CD4-positive, alpha-beta T cell treated with Interleukin-15 for 1 hour (primary cell): ENCODE data around the gene HIRA.

Experiments
- DNase-seq: peaks from one replicate; pipeline ENCODE4 v3.0.0-alpha.2; 2020

The HIRA gene, protein sequence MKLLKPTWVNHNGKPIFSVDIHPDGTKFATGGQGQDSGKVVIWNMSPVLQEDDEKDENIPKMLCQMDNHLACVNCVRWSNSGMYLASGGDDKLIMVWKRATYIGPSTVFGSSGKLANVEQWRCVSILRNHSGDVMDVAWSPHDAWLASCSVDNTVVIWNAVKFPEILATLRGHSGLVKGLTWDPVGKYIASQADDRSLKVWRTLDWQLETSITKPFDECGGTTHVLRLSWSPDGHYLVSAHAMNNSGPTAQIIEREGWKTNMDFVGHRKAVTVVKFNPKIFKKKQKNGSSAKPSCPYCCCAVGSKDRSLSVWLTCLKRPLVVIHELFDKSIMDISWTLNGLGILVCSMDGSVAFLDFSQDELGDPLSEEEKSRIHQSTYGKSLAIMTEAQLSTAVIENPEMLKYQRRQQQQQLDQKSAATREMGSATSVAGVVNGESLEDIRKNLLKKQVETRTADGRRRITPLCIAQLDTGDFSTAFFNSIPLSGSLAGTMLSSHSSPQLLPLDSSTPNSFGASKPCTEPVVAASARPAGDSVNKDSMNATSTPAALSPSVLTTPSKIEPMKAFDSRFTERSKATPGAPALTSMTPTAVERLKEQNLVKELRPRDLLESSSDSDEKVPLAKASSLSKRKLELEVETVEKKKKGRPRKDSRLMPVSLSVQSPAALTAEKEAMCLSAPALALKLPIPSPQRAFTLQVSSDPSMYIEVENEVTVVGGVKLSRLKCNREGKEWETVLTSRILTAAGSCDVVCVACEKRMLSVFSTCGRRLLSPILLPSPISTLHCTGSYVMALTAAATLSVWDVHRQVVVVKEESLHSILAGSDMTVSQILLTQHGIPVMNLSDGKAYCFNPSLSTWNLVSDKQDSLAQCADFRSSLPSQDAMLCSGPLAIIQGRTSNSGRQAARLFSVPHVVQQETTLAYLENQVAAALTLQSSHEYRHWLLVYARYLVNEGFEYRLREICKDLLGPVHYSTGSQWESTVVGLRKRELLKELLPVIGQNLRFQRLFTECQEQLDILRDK

DNA sequence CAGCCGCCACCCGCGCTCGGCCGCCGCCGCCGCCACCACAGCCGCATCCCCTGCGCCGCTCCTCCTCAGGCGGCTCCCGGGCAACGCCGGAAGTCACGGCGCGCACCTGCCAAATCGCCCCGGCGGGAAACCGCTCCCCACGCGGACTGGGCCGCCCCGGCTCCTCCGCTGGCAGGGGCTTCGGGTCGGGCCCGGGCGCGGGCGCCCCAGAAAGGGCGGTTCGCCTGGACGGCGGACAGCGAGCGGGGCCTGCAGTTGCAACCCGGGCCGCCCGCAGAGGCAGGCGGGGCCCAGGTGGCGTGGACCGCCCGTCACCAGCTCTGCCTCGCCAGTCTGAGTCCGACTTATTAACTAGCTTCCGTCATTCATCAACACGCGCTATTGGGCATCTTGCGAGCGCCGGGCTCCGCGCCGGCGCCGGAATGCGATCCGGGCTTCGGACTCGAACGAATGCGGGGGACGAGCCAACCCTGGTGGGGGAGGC lies at the start of gene HIRA:
Gene HIRA (minus strand): TSS at position 85 of the 484 bp plus-strand sequence. CDS start 257 bp downstream, outside the sequence.
- DNase-seq, result peak; percentile 80

GRCh38 chr22:19480789-19481188 lies 49.3 kb upstream of the HIRA start:
- no peak for DNase-seq

GRCh38 chr22:19480173-19480568 lies 48.6 kb upstream of the HIRA start:
- no peak for DNase-seq

DNA sequence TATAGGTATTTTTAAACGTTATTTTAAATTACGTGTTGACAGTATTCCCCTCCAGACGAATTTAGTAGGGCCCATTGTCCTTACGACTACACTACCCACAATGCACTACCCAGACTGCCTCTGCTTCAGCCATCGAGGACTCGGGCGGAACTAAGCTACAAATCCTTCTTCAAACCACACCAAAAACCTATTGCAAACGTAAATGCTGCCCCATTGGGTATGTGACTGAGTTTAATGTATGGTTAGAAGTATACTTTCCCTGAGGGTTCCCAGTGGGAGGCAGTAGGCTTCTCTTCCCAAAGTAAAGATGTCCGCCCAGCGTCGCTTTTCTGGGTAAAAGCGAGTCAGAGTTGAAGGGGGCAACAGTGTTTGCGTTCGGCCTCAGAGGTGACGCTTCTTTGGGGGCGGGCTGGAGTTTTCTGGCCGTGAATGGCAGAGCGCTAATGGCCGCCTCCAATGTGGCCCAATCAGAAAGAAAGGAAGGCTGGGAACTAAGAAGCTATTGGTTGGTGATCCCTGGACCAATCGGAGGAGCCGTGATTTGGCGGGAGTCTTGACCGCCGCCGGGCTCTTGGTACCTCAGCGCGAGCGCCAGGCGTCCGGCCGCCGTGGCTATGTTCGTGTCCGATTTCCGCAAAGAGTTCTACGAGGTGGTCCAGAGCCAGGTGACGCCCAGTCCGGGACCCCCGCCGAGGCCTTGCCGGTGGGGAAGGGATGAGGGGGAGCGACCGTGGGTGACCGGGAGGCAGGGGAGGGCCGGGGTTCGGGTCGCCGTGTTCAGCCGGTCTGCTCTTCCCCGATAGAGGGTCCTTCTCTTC lies 48.0 kb upstream of the HIRA start, which contains the start of gene CDC45:
Gene CDC45 (plus strand): TSS at position 566 of the 818 bp plus-strand sequence. CDS start 49 bp downstream, at position 615.
- DNase-seq, result peak; percentile 96

- peak; percentile 82 for DNase-seq
Observed at GRCh38 chr22:19478901-19479354, 47.4 kb upstream of the HIRA start, which contains the start of gene UFD1. Gene UFD1, minus strand, starts transcription at chr22:19479193. Its CDS starts 108 bp downstream, at chr22:19479085.

- no peak for DNase-seq
Observed at GRCh38 chr22:19478045-19478900, 46.7 kb upstream of the HIRA start.

DNA sequence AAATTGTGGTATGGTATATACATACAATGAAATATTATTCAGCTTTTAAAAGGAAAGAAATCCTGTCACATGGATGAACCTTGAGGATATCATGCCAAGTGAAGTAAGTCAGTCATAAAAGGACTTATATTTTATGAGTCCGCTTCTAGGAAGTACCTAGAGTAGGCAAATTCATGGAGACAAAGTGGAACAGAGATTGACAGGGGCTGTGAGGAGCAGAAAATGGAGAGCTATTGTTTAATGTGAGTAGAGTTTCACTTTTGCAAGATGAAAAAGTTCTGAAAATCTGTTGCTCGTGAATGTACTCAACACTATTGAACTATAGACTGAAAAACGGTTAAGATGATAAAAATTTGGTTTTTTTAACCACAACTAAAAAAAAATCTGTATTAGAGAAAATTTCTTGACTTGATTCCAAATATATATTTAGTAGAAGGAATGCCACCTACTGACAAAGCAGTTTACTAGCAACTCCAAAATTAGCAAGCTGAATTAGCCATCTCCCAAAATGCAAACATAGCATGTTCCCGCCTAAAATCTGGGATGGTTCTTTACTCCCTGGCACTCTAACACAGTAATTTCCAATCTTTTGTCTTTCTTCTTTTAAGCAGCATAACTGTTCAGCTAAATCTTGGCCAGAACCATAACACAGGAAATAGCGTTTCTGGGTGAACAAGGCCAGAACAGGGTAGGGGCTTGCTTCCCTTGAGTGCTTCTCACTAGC lies 46.0 kb upstream of the HIRA start:
- no peak for DNase-seq

- DNase-seq, result no peak
Observed at GRCh38 chr22:19476023-19476422, 44.5 kb upstream of the HIRA start.

GRCh38 chr22:19473578-19473977 lies 42.0 kb upstream of the HIRA start:
- DNase-seq, result no peak

GRCh38 chr22:19472233-19472632 lies 40.7 kb upstream of the HIRA start:
- no peak for DNase-seq

- no peak for DNase-seq
Observed at GRCh38 chr22:19471572-19471971, 40.0 kb upstream of the HIRA start.

DNA sequence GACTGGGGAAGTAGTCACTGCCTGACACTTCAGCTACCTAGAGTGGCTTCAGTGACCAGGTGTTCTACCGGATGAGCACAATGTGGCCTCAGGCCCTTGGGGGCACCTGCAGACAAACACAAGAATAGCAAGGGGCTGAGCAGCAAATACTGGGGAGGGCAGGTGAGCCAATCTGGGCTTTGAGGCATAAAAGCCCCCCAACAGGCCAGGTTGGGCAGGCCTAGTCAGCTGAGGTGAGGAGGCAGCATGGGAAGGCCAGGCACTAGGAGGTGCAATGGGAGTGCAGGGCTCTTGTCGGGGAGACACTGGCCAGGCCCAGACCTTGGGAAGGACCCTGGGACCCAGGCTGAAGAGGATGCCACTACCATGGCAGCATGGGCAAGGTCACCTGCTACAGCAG lies 38.5 kb upstream of the HIRA start:
- DNase-seq, result no peak

DNA sequence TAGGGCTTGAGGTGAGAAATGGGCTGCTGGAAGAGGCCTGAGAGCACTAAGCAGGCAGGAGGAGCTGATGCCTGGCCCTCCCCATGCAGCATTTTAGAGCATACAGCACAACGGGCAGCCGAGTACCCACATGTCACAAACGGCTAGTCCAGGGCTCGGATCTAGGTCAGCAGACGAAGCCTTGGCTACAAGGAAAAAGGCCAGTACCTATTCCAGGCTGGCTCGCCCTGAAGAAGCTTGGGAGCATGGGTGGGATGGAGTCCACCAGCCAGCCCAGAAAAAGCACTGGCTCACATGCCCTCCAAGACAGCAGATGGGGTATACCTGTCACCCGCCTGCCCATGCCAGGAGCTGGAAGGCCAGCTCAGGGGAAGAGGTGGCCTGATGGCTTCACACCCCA lies 37.9 kb upstream of the HIRA start:
- no peak for DNase-seq

DNA sequence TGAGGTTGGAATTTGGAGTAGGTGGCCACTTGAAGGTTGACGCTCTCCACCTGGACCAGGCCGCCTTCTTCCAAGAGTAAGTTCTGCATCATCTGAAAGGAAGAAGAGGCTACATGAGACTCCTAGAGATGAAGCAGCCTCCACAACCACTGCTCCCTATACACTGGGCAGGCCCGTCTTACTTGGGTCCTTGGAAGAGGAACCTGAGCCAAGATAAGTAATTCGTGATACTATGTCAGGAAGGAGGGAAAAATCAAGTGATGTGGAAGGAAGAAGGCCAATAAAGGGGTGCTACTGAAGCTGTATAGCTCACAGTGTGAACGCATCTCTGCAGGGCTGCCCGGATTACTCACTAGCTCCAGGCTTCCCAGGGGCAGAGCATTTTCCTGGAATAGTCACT lies 36.4 kb upstream of the HIRA start:
- no peak for DNase-seq

- DNase-seq, result no peak
Observed at GRCh38 chr22:19466848-19467752, 35.6 kb upstream of the HIRA start.

DNA sequence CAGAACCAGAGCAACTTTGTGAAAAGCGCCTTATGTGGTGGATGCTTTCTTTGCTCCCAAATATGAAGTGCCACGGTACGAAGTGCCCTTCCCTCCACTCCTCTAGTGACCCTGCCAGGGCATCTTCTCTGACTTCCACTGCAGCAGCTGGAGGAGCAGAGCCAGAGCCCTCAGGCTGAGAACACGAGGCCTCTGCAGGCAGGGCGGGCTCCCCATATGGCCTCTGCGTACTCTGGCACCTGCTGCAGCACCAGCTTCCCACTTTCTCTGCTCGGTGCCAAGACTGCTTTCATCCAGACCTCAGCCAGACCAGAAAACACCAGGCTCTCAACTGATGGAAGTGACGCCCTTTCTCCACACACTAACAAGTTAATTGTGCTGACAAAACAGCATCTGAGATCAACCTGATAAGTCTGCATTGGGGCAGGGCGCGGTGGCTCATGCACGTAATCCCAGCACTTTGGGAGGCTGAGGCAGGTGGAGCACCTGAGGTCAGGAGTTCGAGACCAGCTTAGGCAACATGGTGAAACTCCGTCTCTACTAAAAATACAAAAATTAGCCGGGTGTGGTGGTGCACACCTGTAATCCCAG lies 34.7 kb upstream of the HIRA start:
- DNase-seq, result no peak

DNA sequence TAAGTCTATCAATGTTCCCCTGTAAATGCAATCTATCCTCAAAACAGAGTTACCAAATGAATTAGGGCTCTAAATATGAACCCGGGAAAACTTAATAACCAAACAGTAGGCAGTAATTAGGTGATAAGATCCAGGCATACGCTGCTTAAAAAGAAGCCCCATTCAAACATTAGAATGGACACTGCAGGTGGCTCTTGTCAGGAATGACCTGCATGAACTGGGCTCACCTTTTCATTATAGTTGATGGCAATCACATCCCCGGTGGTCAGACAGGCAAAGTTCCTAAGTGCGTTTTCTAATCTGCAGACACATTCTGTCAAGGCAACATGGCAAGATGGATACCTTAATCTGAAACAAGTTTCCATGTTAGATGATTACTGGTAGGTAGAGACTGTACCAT lies 33.4 kb upstream of the HIRA start:
- DNase-seq, result no peak

- no peak for DNase-seq
Observed at GRCh38 chr22:19464546-19464945, 33.0 kb upstream of the HIRA start.
